HCT116 (cell line): ENCODE data around the gene ZBTB7C. TPM values are rescaled to one million over a fixed set of nuclear protein-coding genes. Genes with fewer than 3 reads are reported as not detected.

ENCODE experiments used
- ATAC-seq: fragments of 200-7000 bp; cut with Tn5 transposase; 2 replicates; pipeline ENCODE4 v1.9.1; 2020; ENCODE audit warnings: mild to moderate bottlenecking, moderate library complexity
- BruUV-seq: library from RNA; stranded (reverse); fragments of 400-500 nt; replicated peaks from 2 replicates; lab custom pipeline; 2021; lab: Mats Ljungman, UMichigan
- CTCF ChIA-PET: fragments of 300-600 bp; sonication (Branson Sonifier 250); formaldehyde crosslinking; loops from one replicate; lab custom pipeline; 2021; ENCODE audit warnings: antibody characterized with exemption; lab: Charles Lee
- POLR2A ChIA-PET: fragments of 300-600, 350-600 bp; sonication (Branson Sonifier 250); formaldehyde crosslinking; loops from one replicate; lab custom pipeline; 2021; ENCODE audit warnings: antibody characterized with exemption; lab: Charles Lee
- RAD21 ChIA-PET, 2 experiments: fragments of 300-600 bp; sonication (Branson Sonifier 250); formaldehyde crosslinking; loops; one replicate each; lab custom pipeline; 2023; ENCODE audit warnings: low total read pairs in 2 of 2; ENCODE audit not compliant: uncharacterized antibody in 2 of 2, unreplicated experiment in 2 of 2, low non-redundant PET in 1 of 2; lab: Charles Lee
- DNase-seq: peaks from one replicate; pipeline ENCODE4 v3.0.0-alpha.2; 2010; ENCODE audit warnings: low read depth, low spot score
- H2AFZ ChIP-seq: fragments of 200-600 bp; shearing (Covaris generic), sonication (generic); 2 replicates; pipeline ENCODE4 v1.6.1; 2017; ENCODE audit warnings: low read depth, mixed run types, mixed read lengths, antibody characterized with exemption, low read length; ENCODE audit not compliant: poor library complexity, severe bottlenecking
- H3K27ac ChIP-seq: 2 replicates; pipeline ENCODE4 v1.5.1; 2012; ENCODE audit warnings: low read depth, low read length
- H3K27me3 ChIP-seq: fragments of 200-600 bp; sonication (generic); 2 replicates; pipeline ENCODE4 v1.6.1; 2016; ENCODE audit warnings: mixed run types, low read length, mixed read lengths; ENCODE audit not compliant: insufficient read depth
- H3K36me3 ChIP-seq, 2 experiments: fragments of 200-500 bp in 1 of 2; fragments of 200-600 bp in 1 of 2; sonication (Bioruptor generic) in 1 of 2; sonication (generic) in 1 of 2; 2 replicates each; pipeline versions ENCODE4 v1.5.1 to v1.6.1; 2014 to 2016; ENCODE audit warnings: low read length in 2 of 2, inconsistent platforms in 1 of 2, mixed read lengths in 1 of 2, mixed run types in 1 of 2; ENCODE audit not compliant: insufficient read depth in 2 of 2, control insufficient read depth in 1 of 2
- H3K4me1 ChIP-seq, 2 experiments: fragments of 200-600 bp in 1 of 2; sonication (generic) in 1 of 2; 2 replicates each; pipeline versions ENCODE4 v1.5.1 to v1.6.1; 2012 to 2017; ENCODE audit warnings: low read length in 2 of 2, inconsistent platforms in 1 of 2, mild to moderate bottlenecking in 1 of 2, mixed read lengths in 1 of 2, mixed run types in 1 of 2, moderate library complexity in 1 of 2; ENCODE audit not compliant: insufficient read depth in 2 of 2, control insufficient read depth in 1 of 2
- H3K4me2 ChIP-seq: fragments of 200-600 bp; sonication (generic); 2 replicates; pipeline ENCODE4 v1.6.1; 2017; ENCODE audit warnings: mixed run types, low read length, mixed read lengths
- H3K4me3 ChIP-seq, 2 experiments: fragments of 200-600 bp in 1 of 2; sonication (generic) in 1 of 2; replicated peaks in 1 of 2; 2 replicates each; pipeline ENCODE4 v1.5.1; 2011 to 2016; ENCODE audit warnings: low read length in 2 of 2, control low read depth in 1 of 2, low read depth in 1 of 2, mild to moderate bottlenecking in 1 of 2, mixed read lengths in 1 of 2, mixed run types in 1 of 2
- H3K79me2 ChIP-seq: fragments of 200-600 bp; sonication (generic); 2 replicates; pipeline ENCODE4 v1.6.1; 2017; ENCODE audit warnings: mild to moderate bottlenecking, mixed run types, low read length, moderate library complexity, mixed read lengths; ENCODE audit not compliant: insufficient read depth
- H3K9ac ChIP-seq: fragments of 200-600 bp; sonication (generic); 2 replicates; pipeline ENCODE4 v1.6.1; 2016; ENCODE audit warnings: low read length, mixed read lengths
- H3K9me2 ChIP-seq: fragments of 200-600 bp; sonication (generic), shearing (Covaris generic); 2 replicates; pipeline ENCODE4 v1.6.1; 2017; ENCODE audit warnings: mixed run types, mild to moderate bottlenecking, moderate library complexity; ENCODE audit not compliant: insufficient read depth
- H3K9me3 ChIP-seq, 2 experiments: fragments of 200-500 bp in 1 of 2; fragments of 200-600 bp in 1 of 2; sonication (Bioruptor generic) in 1 of 2; sonication (generic) in 1 of 2; 2 replicates each; pipeline ENCODE4 v1.6.1; 2014 to 2017; ENCODE audit warnings: low read length in 2 of 2, mixed read lengths in 2 of 2, inconsistent platforms in 1 of 2, low read depth in 1 of 2, mild to moderate bottlenecking in 1 of 2, mixed run types in 1 of 2, moderate library complexity in 1 of 2; ENCODE audit not compliant: control insufficient read depth in 1 of 2, insufficient read depth in 1 of 2
- H4K20me1 ChIP-seq: fragments of 200-600 bp; sonication (generic), shearing (Covaris generic); 2 replicates; pipeline ENCODE4 v1.6.1; 2017; ENCODE audit warnings: mixed run types, mild to moderate bottlenecking, moderate library complexity; ENCODE audit not compliant: insufficient read depth
- ATF3 ChIP-seq: IDR thresholded peaks from 2 replicates; pipeline ENCODE4 v1.6.1; 2012
- CBX3 ChIP-seq: IDR thresholded peaks from 2 replicates; pipeline ENCODE4 v1.6.1; 2012; ENCODE audit warnings: low read depth
- CEBPB ChIP-seq: IDR thresholded peaks from 2 replicates; pipeline ENCODE4 v1.6.1; 2012; ENCODE audit warnings: low read depth
- ELF1 ChIP-seq: IDR thresholded peaks from 2 replicates; pipeline ENCODE4 v1.6.1; 2012; ENCODE audit warnings: low read depth, borderline replicate concordance
- EZH2 ChIP-seq: fragments of 200-600 bp; sonication (generic); IDR thresholded peaks from 2 replicates; pipeline ENCODE4 v1.6.1; 2017; ENCODE audit warnings: antibody characterized with exemption, mixed run types
- EZH2phosphoT487 ChIP-seq: fragments of 200-600 bp; IDR thresholded peaks from 2 replicates; pipeline ENCODE4 v1.6.1; 2018; ENCODE audit warnings: antibody characterized with exemption, borderline replicate concordance
- FOSL1 ChIP-seq: IDR thresholded peaks from 2 replicates; pipeline ENCODE4 v1.6.1; 2012; ENCODE audit warnings: low read depth
- JUND ChIP-seq: IDR thresholded peaks from 2 replicates; pipeline ENCODE4 v1.6.1; 2012
- MAX ChIP-seq: IDR thresholded peaks from 2 replicates; pipeline ENCODE4 v1.6.1; 2012
- POLR2A ChIP-seq: IDR thresholded peaks from 2 replicates; pipeline ENCODE4 v1.7.0; 2011; ENCODE audit warnings: borderline replicate concordance; ENCODE audit not compliant: insufficient read depth, insufficient read length; ENCODE audit errors: extremely low read depth
- POLR2AphosphoS5 ChIP-seq: IDR thresholded peaks from 2 replicates; pipeline ENCODE4 v1.6.1; 2011; ENCODE audit warnings: mild to moderate bottlenecking, low read depth, low read length, moderate library complexity
- RAD21 ChIP-seq: IDR thresholded peaks from 2 replicates; pipeline ENCODE4 v1.6.1; 2012; ENCODE audit warnings: low read depth, mild to moderate bottlenecking
- REST ChIP-seq: IDR thresholded peaks from 2 replicates; pipeline ENCODE4 v1.6.1; 2012; ENCODE audit warnings: low read depth
- SIN3A ChIP-seq: IDR thresholded peaks from 2 replicates; pipeline ENCODE4 v1.6.1; 2012; ENCODE audit warnings: low read depth
- YY1 ChIP-seq: IDR thresholded peaks from 2 replicates; pipeline ENCODE4 v1.6.1; 2011; ENCODE audit warnings: low read length, low read depth, moderate library complexity, mild to moderate bottlenecking; ENCODE audit not compliant: insufficient replicate concordance; ENCODE audit errors: extremely low read depth
- ZBTB33 ChIP-seq: IDR thresholded peaks from 2 replicates; pipeline ENCODE4 v1.6.1; 2011; ENCODE audit warnings: mild to moderate bottlenecking, low read length, moderate library complexity; ENCODE audit not compliant: insufficient replicate concordance; ENCODE audit errors: extremely low read depth
- ZNF274 ChIP-seq: fragments of 200-500 bp; sonication (Bioruptor generic); IDR thresholded peaks from 2 replicates; pipeline ENCODE4 v1.6.1; 2014; ENCODE audit warnings: mild to moderate bottlenecking, low read depth, low read length, inconsistent platforms
- intact Hi-C: fragments of 100-400 bp; cut with micrococcal nuclease; formaldehyde crosslinking; loops from 2 replicates; pipeline ENCODE4 v1.10.0; 2022
- total RNA-seq: library from RNA; stranded (reverse); gene quantifications from one replicate; pipeline ENCODE4 v1.2.1, GENCODE V29; 2021; ENCODE audit not compliant: unreplicated experiment

The ZBTB7C gene
- total RNA-seq, 1 experiment from 2014 or later: 0.37 TPM

- CTCF ChIA-PET: interaction anchor here (0.7 kb wide), 1 partner anchor 234 kb away, joined by 3 read pairs; no protein-coding TSS in a partner anchor
- Histone ChIP-seq H2AFZ (no peak overlapping the region), H3K9ac (no peak overlapping the region), H3K27ac (no peak overlapping the region)
- BruUV-seq: no TSS peak
- ATAC-seq: no peak
- TF ChIP-seq MAX (no peak), FOSL1 (no peak), ELF1 (no peak), CEBPB (no peak), CBX3 (no peak), REST (no peak), EZH2 (no peak), ATF3 (no peak), YY1 (no peak), EZH2phosphoT487 (no peak), POLR2A (no peak), ZBTB33 (no peak), RAD21 (no peak), ZNF274 (no peak), POLR2AphosphoS5 (no peak), JUND (no peak), SIN3A (no peak)
- TF ChIP-seq, all 23 proteins: peak for 0
- RAD21 ChIA-PET: no interaction called here
- no peaks in the 10 kb centered on the region for H4K20me1 ChIP-seq
- no peak for DNase-seq
- H3K27me3 ChIP-seq: no peaks in the 10 kb centered on the region
- no peaks in the 10 kb centered on the region for H3K79me2 ChIP-seq
- H3K9me2 ChIP-seq: no peaks in the 10 kb centered on the region
- H3K9me3 ChIP-seq: no peaks in the 10 kb centered on the region
- no peak overlapping the region for H3K4me3 ChIP-seq
- intact Hi-C loops: loop anchor here (10.0 kb wide), 1 partner anchor 852 kb away; the partner anchor contains the start of gene HDHD2
- POLR2A ChIA-PET: no interaction called here
- peaks cover 41 to 44% of the 10 kb centered on the region in 2 experiments for H3K4me1 ChIP-seq
- H3K4me2 ChIP-seq: no peak overlapping the region
- no peaks in the 10 kb centered on the region for H3K36me3 ChIP-seq
Observed at GRCh38 chr18:48006415-48007175, 402.6 kb downstream of the ZBTB7C start.
